ENCODE data around the gene UMOD.

UMOD gene

DNA sequence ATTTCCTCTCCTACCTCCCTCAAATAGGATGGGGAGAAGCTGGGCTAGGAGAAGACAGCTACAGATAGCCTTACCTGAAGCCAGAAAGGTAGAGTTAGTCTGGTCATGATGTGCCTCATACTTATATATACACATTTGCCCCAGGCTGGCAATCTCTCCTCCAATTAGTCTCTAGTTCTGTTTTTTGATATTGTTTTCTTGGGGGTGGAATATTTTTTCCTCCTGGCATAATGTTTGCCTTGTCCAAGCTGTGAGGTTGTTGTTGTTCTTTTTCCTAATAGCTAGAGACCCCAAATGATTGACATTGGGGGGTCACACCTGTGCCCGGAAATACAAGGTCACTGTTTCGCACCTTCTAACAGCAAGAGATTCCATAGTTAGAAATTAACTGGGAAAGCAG is at the start of gene UMOD:
Gene UMOD (minus strand): TSS at position 101 of the 400 bp plus-strand sequence. CDS start 1,978 bp downstream, outside the sequence.
- no peak for DNase-seq

- DNase-seq, result no peak
These were observed 49.0 kb upstream of the UMOD start for GRCh38 chr16:20401475-20402016.

GRCh38 chr16:20401066-20401465 is 48.6 kb upstream of the UMOD start:
- no peak for DNase-seq

DNA sequence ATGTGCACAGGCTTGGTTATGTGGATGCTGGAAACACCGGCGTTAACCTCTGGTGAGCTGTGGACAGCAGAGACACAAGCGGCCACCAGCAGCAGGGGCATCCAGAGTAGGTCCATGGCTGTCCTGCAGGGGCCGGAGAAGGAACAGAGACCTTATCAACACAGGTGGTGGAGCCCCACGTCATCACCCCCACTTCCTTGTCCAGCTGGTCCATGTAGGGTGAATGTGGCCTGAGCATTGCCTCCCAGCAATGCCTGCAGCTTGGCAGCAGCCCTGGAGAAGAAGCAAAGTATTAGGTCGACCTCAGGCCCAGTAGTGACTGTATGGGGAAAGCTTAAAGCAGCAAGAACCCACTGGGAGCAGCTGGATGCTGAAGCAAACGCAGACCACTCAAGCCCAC is 46.7 kb upstream of the UMOD start:
- DNase-seq, result no peak

DNA sequence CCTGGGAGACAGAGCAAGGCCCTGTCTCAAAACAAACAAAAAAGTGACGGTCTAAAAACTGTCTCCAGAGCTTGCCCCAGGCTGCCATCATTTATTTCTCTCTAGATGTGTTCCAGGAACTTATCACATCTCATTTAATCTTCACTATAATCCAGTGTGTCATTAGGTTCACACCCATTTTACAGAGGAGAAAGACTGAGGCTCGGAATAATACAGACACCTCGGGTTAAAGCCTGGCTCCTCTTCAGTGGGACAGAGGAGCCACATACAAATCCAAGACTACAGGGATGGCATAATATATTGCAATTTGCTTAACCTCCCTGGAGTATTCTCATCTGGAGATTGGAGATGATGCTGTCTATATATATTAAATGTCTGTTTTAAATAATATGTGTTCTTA is 46.1 kb upstream of the UMOD start:
- DNase-seq, result no peak

DNA sequence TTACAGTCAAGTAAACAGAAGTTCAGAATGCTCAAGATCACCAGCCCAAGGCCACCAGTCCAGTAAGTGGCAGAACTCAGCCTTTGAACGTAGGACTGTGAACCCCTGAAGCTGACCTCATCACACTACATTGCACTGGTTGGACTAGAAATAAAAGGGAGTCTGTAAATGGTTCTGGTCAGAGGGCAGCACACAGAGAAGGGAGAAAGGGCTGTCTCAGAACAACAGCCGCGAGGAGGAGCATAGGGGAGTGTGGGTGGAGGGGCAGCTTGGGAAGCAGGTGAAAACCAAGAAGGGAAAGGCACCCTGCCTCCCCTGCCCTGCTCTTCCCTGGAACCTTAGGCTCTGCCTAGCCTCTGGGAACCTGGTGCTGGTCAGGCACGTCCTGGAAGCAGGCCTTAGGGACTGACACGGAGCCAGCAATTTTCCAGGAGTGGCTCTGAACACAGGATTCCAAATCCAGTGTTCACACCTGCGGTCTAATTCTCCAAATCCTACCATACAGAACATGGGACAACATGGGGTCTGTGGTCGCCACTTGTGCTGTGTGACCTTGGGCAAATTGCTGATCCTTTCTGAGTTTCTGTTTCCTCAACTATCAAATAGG is 45.1 kb upstream of the UMOD start:
- DNase-seq, result no peak

- no peak for DNase-seq
These were observed 44.4 kb upstream of the UMOD start for GRCh38 chr16:20396846-20397467.

DNA sequence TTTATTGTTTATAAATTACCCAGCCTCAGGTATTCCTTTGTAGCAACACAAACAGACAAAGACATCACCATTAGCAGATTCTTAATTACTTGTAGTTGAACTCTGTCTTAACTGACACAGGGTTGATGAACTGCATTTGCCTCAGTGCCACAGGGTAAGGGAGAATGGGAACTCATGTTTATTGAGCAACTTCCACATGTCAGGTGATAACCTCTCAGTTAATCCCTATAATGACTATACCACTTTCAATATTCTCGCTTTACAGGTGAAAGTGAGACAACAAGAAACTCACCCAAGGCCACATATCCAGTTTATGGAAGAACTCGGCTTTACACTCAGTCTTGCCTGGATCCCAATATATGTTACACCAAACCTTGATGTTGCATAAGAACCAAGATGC is 43.4 kb upstream of the UMOD start:
- DNase-seq, result no peak

DNA sequence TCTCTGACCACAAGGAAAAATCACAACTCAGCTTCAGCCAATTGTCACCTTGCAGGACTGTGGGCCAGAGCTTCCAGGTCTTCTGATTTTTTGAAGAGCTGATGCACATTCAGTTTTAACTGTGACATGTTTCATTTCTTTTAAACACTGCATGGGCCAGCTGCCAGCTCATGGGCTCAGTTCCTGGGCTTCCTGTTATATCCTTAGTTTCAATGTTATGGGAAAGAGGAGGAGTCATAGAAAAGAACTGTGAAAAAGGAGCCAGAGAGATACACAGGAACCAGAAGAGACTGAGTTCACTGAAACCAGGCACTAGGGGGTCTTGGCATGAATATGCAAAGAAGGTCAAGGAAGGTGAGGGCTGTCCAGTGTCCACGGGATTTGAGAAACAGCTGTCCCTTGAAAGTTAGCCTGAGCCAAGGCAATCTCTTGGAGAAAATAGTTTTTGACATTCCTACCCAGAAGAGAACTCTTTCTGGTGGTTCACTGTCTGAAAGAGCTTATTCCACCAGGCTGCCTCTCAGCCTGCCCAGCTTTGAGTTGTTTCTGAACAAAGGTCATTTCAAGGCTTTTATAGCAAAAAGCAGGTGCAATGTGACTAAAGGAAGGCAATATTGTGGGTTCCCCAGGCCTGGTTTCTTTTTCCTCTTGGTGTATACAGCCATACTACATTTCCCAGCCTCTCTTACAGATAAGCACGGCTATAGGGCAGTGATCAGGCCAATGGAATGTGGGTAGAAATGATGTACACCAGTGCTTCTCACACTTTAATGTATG is 41.5 kb upstream of the UMOD start:
- no peak for DNase-seq

DNA sequence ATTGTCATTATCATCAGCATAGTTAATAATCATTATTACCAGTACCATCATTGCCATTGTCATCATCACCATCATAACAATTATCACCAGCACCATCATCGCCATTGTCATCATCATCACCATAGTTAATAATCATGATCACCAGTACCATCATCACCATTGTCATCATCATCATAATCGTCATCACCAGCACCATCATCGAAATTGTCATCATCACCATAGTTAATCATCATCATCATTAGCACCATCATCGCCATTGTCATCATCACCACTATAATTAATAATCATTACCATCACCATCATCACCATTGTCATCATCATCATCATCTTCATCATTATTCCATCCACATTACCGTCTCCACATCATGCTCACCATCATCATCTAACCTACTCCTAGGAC is 38.5 kb upstream of the UMOD start:
- DNase-seq, result no peak

- DNase-seq, result no peak
These were observed 36.3 kb upstream of the UMOD start for GRCh38 chr16:20388854-20389253.

GRCh38 chr16:20387978-20388377 is 35.5 kb upstream of the UMOD start:
- DNase-seq, result no peak

GRCh38 chr16:20385844-20386832 is 33.6 kb upstream of the UMOD start:
- DNase-seq, result peak; percentile 18 to 54

DNA sequence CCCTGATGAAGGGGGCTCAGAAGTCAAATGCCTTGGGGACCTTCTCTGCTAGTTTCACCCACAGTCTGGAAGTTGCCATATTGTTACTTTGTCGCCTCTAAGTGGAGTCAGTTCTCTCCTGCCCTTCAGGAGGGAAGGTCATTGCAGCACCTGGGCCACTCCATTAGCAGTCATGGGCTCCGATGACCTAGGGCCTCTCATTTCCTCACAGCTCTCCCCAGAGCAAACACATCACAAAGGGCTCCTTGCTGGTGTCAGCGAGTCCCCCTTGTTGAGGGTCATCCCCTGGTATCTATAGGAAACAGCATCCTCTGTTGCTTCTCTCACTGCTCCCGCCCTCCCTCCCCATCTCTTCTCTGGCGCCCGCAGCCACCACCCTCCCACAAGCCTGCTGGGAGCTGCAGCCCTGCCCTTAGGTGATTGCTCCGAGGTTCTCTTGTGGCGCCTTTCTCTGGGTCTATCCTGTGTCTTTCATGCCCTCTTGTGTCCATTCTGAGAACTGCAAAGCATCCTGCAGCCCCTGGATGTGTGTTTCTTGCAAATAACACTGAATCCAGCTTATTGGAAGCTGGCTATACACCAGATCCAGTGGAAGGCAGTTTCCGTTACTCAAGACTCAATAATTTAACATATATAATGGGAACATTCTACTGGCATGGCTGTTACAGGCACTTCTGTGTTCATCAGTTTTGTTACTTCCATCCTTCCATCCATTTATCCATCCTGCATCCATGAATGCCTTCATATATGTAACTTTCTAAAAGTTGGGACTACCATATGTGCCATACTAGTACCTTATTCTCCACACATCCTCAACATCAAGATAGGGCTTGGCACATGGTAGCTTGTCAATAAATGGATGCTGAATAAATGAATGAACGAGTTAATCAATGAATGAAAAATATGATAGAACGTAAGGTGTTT is 30.9 kb upstream of the UMOD start:
- DNase-seq, result peak; percentile 12 to 21

DNA sequence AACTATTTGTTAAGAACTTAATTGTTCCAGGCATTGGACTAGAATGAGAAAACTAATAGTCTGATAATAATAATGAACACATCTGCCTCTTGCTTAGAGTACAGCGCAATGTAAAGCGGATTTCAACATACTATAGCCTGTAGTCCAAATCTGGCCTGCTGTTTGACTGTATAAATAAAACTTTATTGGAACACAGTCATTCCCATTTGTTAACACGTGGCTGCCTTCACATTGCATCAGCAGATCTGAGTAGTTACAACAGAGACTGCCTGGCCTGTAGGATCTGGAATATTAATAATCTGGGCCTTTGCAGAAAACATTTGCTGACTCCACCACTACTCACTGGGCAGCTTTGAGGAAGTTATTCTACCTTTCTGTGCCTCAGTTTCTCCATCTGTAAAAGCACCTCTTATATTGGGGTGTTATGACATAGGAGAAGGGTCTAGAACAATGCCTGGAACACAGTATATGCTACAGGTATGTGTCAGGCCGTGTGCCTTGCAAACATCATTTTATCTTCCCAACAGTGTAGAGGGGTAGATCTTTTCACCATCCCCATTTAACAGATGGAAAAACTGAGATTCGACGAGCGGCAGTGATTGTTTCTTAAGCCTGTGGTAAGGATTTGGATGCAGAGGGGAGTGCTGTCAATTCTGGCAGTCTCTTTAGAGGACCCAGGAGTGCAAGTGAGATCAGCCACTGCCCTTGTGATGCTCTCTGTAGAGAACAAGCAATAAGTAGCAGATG is 29.9 kb upstream of the UMOD start:
- no peak for DNase-seq

DNA sequence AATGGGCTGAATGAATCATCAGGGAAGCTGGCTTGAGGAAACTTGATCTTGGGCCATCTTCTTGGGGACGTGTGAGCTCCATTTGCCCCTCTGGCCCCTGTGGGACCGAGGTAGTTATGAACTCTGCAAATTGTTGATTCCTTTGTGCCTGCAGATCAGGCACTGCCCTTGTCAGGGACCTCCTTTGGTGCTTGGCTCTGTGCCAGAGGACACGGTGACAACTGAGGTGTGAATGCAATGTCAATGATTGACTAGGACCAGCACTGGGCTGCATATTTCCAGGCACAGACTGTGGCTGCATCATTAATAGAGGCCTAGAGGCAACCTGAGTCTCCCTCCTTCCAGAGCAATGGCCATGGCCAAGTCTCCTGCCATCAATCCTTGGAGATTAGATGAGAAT is 28.3 kb upstream of the UMOD start:
- no peak for DNase-seq

GRCh38 chr16:20377181-20377580 is 24.7 kb upstream of the UMOD start:
- no peak for DNase-seq

GRCh38 chr16:20372701-20373100 is 20.2 kb upstream of the UMOD start:
- no peak for DNase-seq

- no peak for DNase-seq
These were observed 17.0 kb upstream of the UMOD start for GRCh38 chr16:20369452-20370054.

- DNase-seq, result no peak
These were observed 11.5 kb upstream of the UMOD start for GRCh38 chr16:20364051-20364450.

Measured in stimulated activated CD4-positive, alpha-beta T cell treated with anti-CD3 and anti-CD28 coated beads, Interleukin-4, amount 100 ng/mL, for 4 hours (primary cell).